GM21390 (cell line): Measurements from ENCODE around the gene GARIN5A.

Experiments used
- ATAC-seq: cut with Tn5 transposase; IDR thresholded peaks from one replicate; pipeline ENCODE4 v1.9.1; 2021; ENCODE audit not compliant: unreplicated experiment

Gene GARIN5A

DNA sequence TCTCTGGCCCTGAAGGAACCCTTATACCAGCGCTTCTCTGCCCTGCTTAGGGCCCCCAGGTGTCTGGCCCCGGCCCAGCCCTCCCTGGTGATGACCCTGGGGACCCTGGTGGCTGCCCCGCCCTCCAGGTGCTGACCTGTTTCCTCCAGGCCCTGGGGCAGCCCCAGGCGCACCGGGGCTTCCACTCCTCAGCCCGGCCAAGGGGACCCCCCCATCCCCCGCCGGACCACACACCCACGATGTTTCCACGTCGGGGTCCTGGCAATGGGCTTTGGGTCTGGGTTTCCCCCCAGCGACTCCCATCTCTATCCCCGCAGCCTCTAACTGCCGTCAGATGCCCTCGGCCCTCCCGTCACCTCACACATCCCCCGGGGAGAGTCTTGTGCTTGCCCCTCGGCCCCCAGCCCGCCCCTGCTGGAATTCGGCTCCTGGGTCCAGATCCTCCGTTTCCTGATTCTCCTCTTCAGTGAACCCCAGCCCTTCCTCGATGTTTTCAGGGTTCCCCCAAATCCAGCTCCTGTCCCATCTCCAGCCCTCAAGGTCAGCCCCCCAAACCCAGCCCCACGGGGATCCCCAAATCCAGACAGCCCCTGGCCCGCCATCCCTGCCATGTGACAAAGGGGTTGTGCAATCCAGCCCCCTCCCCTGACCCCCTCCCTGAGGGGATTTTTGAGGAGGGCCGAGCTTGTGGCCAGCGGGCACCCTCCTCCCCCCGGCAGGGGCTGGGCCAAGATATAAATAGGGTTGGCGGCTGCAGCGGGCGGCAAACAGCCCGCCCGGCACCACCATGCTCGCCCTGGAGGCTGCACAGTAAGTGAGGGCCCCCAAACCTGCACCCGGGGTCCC lies 58.2 kb downstream of the GARIN5A start, which contains the start of gene SPIB:
TSS of gene SPIB (plus strand) at position 763 of the 846 bp plus-strand sequence. CDS start at position 788, 25 bp downstream.
- ATAC-seq, result no peak

DNA sequence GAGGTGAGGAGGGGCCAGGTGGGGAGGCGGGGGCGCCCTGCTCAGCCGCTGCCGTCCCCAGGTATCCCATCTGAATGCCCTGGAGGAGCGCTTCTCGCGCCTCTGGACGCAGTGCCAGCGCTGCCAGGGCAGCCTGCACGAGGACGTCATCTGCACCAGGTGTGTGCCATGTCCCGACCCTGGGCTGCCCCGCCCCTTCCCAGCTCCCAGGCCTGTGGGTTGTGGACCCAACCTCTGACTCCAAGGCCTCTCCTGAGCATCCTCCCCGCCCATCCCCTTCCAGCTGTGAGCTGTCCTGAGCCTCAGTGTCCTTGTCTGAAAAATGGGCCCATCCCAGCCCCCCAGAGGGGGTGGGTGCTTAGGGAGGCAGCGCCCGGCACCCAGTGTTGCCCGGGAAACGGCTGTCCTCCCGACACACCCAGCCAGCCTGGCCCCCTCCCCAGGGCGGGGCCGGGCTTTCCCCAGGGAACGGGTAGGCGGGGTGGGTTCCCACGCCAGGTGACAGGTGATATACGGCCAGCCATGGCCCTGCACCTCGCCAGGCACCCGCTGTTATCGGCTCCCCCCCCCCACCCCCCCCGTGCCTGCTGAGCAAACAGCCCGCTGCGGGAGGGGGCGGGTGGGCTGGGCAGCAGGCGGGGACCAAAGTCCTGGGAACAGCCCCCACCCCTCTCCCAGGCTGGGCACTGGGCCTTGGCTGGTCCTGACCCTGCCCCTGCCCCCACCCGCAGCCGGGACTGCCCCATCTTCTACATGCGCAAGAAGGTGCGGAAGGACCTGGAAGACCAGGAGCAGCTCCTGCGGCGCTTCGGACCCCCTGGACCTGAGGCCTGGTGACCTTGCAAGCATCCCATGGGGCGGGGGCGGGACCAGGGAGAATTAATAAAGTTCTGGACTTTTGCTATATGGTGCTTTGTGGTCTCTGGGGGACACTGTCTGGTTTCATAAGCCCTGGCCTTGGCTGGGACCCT lies 59.3 kb downstream of the GARIN5A start:
- no peak for ATAC-seq
